ENCODE results near the gene DLEC1. TPM values are rescaled to one million over a fixed set of nuclear protein-coding genes. Genes with fewer than 3 reads are reported as not detected.

The DLEC1 gene
- total and polyA plus RNA-seq, 9 of the 15 experiments (the other 6 are each of a cell fraction or from before 2014, with no cell fraction given) = 0.07 to 0.08 TPM; not detected in 7

- TF ChIP-seq IRF9 (tag; IDR thresholded peaks at IDR 0.05) (no peak), TAF7 (tag; IDR thresholded peaks at IDR 0.05) (0 out of 2 replicates have a peak, but pooled peaks have one; percentile 29), CTBP1 (IDR thresholded peaks at IDR 0.05; ENCODE audit: borderline replicate concordance) (no peak), MAZ (CRISPR knock-in tag; conservative IDR thresholded peaks at IDR 0.05 in 1 of 2, IDR thresholded peaks at IDR 0.05 in 1 of 2) (no peak), ZBTB43 (CRISPR knock-in tag; IDR thresholded peaks at IDR 0.05) (no peak), TEAD1 (CRISPR knock-in tag; IDR thresholded peaks at IDR 0.05) (0 out of 4 replicates have a peak, but pooled peaks of 1 of the 2 experiments have one; percentile 44), CHCHD3 (CRISPR knock-in tag; IDR thresholded peaks at IDR 0.05) (no peak), ZNF512 (tag; IDR thresholded peaks at IDR 0.05) (no peak), MAFG (tag; conservative IDR thresholded peaks at IDR 0.05) (no peak), RBM22 (IDR thresholded peaks at IDR 0.05; ENCODE audit: low read depth, low read length, poor library complexity, severe bottlenecking) (no peak), SREBF2 (CRISPR knock-in tag; IDR thresholded peaks at IDR 0.05) (no peak), PRPF4 (IDR thresholded peaks at IDR 0.05; ENCODE audit: insufficient read depth, low read depth, low read length, poor library complexity, severe bottlenecking) (no peak), EGR1 (conservative IDR thresholded peaks at IDR 0.05) (peak; percentile 29; the same call in 1 of the 2 replicates), SMARCA5 (IDR thresholded peaks at IDR 0.05) (0 out of 2 replicates have a peak, but pooled peaks have one; percentile 33), ZNF175 (CRISPR knock-in tag; IDR thresholded peaks at IDR 0.05; ENCODE audit: low read depth) (peak; percentile 47; the same call in 1 of the 2 replicates), TAL1 (IDR thresholded peaks at IDR 0.05) (no peak), ELK1 (CRISPR knock-in tag; IDR thresholded peaks at IDR 0.05) (no peak), ILF3 (IDR thresholded peaks at IDR 0.05; ENCODE audit: borderline replicate concordance) (no peak), NKRF (IDR thresholded peaks at IDR 0.05; ENCODE audit: borderline replicate concordance) (0 out of 2 replicates have a peak, but pooled peaks have one; percentile 17), ZFP1 (CRISPR knock-in tag; IDR thresholded peaks at IDR 0.05) (no peak), GATA2 (CRISPR knock-in tag; IDR thresholded peaks at IDR 0.05) (0 out of 2 replicates have a peak, but pooled peaks have one; percentile 13)
Measured at GRCh38 chr3:38163841-38164642, 125.0 kb downstream of the DLEC1 start (continued).
